Mucosa of descending colon (tissue), 3 donors: ENCODE results near the gene ERBB4. TPM values are rescaled to one million over a fixed set of nuclear protein-coding genes. Genes with fewer than 3 reads are reported as not detected.

ENCODE experiments used
- ATAC-seq: fragments of 200-7000 bp; cut with Tn5 transposase; one replicate; pipeline ENCODE4 v1.9.1; 2020; ENCODE audit warnings: mild to moderate bottlenecking, moderate library complexity
- DNase-seq, 3 donors: peaks; one replicate each; pipeline ENCODE4 v3.0.0-alpha.2; 2020
- H3K36me3 ChIP-seq: fragments of 200-600 bp; one replicate; pipeline ENCODE4 v1.8.0; 2021; ENCODE audit warnings: low read depth, mild to moderate bottlenecking
- H3K4me1 ChIP-seq: fragments of 200-600 bp; one replicate; pipeline ENCODE4 v1.8.0; 2021; ENCODE audit warnings: low read depth, mild to moderate bottlenecking
- H3K4me3 ChIP-seq: fragments of 200-600 bp; one replicate; pipeline ENCODE4 v1.8.0; 2021; ENCODE audit warnings: mild to moderate bottlenecking
- H3K9me3 ChIP-seq: fragments of 200-600 bp; one replicate; pipeline ENCODE4 v1.8.0; 2021; ENCODE audit warnings: mild to moderate bottlenecking
- intact Hi-C, 2 donors: fragments of 100-400 bp; cut with DNase I in 1 of 2; cut with micrococcal nuclease in 1 of 2; formaldehyde crosslinking; loops; one replicate each; pipeline versions ENCODE4 v1.11.0 to v1.11.1; 2022; cut with DNase I, micrococcal nuclease
- total RNA-seq, 3 donors: library from RNA; stranded (reverse); fragmentation: NEBNext Ultra II Directional in 2 of 3; extraction: Animal tissue kit (Norgen Biotek cat#: 25700) in 2 of 3; gene quantifications; one replicate each; pipeline versions ENCODE4 v1.2.1 to v1.2.4, GENCODE V29; 2021 to 2023
- TF ChIP-seq, protein P1 (sequence below): fragments of 200-600 bp; IDR thresholded peaks from one replicate; pipeline ENCODE4 v1.8.0; 2022; ENCODE audit warnings: antibody characterized with exemption, mild to moderate bottlenecking
- donor health status: DM: no; HTN: no; CAD: no; lungs with moderate emphysema.
- donor health status: DM: no; HTN: no; CAD: no.
- donor health status: DM: no; HTN: yes; CAD: no.

Gene ERBB4
- total RNA-seq, 3 donors from 2014 or later, result 0.05 to 0.25 TPM; not detected in 1

DNA sequence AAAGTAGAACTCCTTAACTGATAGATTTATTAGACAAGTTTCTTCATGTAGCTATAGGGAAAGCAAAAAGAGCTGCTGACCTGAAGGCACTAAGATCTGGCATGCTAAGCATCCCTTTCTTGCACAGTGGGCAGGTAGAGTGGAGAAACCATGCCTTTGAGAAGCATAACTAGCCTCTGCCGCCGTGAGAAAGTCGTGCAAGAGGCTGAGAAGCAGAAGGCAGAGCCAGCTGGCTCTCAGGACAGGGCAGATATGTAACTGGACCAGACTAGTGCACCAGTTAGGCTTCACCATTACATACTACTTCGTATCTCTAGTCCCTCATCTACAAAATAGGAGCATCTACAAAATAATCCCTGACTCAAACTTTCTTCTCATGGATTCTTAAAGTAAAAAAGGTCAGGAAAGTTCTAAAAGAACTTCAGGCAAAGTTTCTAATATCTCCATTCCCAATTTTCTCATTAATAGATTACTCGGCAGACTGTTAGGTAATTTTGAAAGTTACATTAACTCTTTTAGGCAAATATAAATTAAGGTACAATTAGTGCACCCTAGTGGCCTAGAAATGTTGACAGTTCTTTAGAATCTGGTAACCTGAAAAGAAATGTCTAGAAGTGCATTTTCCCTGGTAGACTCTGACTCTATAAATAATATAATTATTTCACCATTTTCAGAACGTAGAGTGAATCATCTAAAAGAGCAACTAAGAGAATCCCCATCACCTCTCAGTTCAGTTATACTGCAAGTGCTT lies 10.3 kb downstream of the ERBB4 start:
- H3K4me3 ChIP-seq, result no peak overlapping the region
- no peaks in the 10 kb centered on the region for H3K9me3 ChIP-seq
- H3K4me1 ChIP-seq, result no peaks in the 10 kb centered on the region
- ATAC-seq (no peak), DNase-seq (no peak)
- intact Hi-C loops, result loop anchor here in 1 of 2 donors (10.0 kb wide), 1 partner anchor 193 kb away; no protein-coding TSS in a partner anchor
- no peaks in the 10 kb centered on the region for H3K36me3 ChIP-seq
- TF ChIP-seq, protein P1, sequence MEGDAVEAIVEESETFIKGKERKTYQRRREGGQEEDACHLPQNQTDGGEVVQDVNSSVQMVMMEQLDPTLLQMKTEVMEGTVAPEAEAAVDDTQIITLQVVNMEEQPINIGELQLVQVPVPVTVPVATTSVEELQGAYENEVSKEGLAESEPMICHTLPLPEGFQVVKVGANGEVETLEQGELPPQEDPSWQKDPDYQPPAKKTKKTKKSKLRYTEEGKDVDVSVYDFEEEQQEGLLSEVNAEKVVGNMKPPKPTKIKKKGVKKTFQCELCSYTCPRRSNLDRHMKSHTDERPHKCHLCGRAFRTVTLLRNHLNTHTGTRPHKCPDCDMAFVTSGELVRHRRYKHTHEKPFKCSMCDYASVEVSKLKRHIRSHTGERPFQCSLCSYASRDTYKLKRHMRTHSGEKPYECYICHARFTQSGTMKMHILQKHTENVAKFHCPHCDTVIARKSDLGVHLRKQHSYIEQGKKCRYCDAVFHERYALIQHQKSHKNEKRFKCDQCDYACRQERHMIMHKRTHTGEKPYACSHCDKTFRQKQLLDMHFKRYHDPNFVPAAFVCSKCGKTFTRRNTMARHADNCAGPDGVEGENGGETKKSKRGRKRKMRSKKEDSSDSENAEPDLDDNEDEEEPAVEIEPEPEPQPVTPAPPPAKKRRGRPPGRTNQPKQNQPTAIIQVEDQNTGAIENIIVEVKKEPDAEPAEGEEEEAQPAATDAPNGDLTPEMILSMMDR, result no peak

DNA sequence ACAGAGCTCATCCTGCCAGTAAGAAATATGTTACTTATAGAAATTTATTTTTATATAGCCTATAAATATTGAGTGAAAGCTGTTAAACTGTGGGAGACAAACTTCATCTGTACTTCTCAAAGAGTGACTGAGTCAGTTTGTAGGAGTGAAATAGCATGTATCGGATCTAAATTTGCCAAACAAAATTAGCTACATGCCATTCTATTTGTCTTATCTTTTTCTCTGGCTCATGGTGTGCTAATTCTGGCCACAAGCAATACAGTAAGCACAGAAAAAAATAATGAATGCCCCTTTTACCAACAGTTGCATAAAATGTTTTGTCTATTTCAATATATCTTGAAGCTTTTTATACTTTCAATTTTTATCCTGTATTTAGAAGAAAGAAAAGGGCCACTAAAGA lies 12.5 kb downstream of the ERBB4 start:
- intact Hi-C loops, result loop anchor here in 1 of 2 donors (10.0 kb wide), 1 partner anchor 191 kb away; no protein-coding TSS in a partner anchor
- TF ChIP-seq, protein P1, result no peak
- DNase-seq (no peak), ATAC-seq (no peak)
- Histone ChIP-seq H3K9me3 (no peaks in the 10 kb centered on the region), H3K36me3 (no peaks in the 10 kb centered on the region), H3K4me1 (no peaks in the 10 kb centered on the region), H3K4me3 (no peak overlapping the region)

DNA sequence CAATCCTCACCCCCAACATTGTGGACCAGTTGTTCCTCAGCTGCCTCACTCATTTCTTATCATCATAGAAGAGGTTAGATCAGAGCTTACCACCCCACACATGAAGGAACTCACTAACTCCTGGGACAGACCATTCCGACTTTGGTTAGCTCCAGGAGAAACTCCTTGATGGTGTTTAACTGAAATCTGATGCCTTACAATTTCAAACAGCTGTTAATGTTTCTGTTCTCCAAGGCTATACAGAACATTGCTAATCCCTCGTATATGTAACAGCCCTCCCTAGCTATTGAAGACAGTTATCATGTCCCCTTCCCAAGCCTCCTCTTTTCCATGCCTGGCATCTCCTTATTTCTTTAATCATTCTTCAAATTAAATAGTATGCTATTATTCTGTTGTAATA lies 14.8 kb downstream of the ERBB4 start:
- TF ChIP-seq, protein P1, result no peak
- H3K4me3 ChIP-seq, result no peak overlapping the region
- ATAC-seq (no peak), DNase-seq (no peak)
- H3K9me3 ChIP-seq, result no peaks in the 10 kb centered on the region
- intact Hi-C loops, result loop anchor here in 1 of 2 donors (10.0 kb wide), 1 partner anchor 189 kb away; no protein-coding TSS in a partner anchor
- H3K4me1 ChIP-seq, result no peaks in the 10 kb centered on the region
- H3K36me3 ChIP-seq, result no peaks in the 10 kb centered on the region

DNA sequence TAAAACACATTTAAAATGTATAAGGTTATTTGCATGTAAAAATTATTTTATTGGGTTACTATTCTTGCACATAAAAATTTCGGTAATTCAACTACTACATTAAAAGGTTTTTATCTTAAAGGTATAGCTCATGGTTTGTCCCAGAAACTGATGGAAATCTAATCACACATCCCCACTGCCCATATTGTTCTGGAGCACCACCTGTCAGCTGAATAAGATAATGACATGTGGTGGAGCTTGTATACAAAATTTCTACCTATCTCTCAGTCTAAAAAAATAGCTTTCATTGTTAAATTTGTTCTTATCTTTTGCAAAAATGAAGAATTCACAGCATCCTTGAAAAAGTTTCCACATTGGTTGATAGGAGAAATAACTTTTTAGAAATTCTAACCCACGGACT lies 18.3 kb downstream of the ERBB4 start:
- Histone ChIP-seq H3K9me3 (no peaks in the 10 kb centered on the region), H3K36me3 (no peaks in the 10 kb centered on the region), H3K4me3 (no peak overlapping the region), H3K4me1 (no peaks in the 10 kb centered on the region)
- DNase-seq, result no peak
- ATAC-seq, result no peak
- TF ChIP-seq, protein P1, result no peak
- intact Hi-C loops, result loop anchor here in 1 of 2 donors (10.0 kb wide), 1 partner anchor 186 kb away; no protein-coding TSS in a partner anchor

DNA sequence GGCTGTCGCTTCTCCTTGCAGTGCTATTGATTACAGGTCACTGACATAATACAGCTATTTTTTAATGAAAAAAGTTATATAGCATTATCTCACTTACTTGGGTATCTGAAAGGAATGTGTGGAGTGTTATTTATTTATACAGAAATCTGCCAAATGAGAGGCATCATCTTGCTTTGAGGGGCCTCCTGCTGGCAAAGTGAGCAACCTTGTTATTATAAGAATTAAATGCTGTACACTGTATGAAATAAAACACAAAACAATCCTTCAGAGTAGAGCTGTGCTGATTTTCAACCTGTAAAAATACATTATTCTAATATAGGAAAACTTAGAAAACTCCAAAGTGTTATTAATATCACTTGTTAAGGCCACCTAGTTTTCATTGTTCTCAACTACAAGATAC lies 20.9 kb downstream of the ERBB4 start:
- Histone ChIP-seq H3K4me3 (no peak overlapping the region), H3K9me3 (no peaks in the 10 kb centered on the region), H3K4me1 (no peaks in the 10 kb centered on the region), H3K36me3 (no peaks in the 10 kb centered on the region)
- TF ChIP-seq, protein P1, result no peak
- no peak for ATAC-seq
- DNase-seq, result no peak
- intact Hi-C loops, result no loop called here
